Measurements from ENCODE around the gene F11R.
A peak's percentile ranks its signal among the peaks of the same experiment; 100 is the strongest.
"Not testable (repeated sequence)": the region's sequence is repeated elsewhere in the genome, so short reads cannot be mapped to it uniquely, and the experiment has no call there.

Gene F11R

GRCh38 chr1:161020509-161021164 lies at the start of gene F11R:
Gene F11R (minus strand): TSS chr1:161021152. CDS start chr1:161021073, 79 bp downstream.
- DNase-seq, result no peak

- peak; percentile 89 for DNase-seq
Measured at GRCh38 chr1:161069731-161070270, 48.8 kb upstream of the F11R start, which contains the start of gene ARHGAP30. Gene ARHGAP30 (minus strand): TSS chr1:161069891. CDS start chr1:161069624, 267 bp downstream.

DNA sequence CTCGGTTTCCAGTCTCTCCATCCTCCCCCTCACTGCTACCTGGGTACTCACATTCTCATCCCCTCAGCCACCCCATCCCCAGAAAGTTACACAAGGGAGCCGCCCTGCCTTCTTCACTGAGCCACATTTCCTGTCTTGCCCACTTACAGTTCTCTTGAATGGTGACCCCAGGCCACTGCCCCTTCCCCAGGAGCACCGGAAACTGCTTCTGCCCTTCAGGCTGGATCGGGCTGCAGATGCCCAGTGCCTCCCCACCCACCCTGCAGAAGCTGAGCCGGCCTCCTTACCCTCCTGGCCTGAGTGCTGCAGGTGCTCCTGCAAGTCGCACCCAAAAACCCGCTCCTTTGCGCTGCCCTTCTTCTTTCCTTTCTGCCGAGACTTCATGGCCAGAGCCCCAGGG lies 48.3 kb upstream of the F11R start:
- no peak for DNase-seq

- peak; percentile 87 for DNase-seq
Measured at GRCh38 chr1:161068306-161069234, 47.6 kb upstream of the F11R start.

DNA sequence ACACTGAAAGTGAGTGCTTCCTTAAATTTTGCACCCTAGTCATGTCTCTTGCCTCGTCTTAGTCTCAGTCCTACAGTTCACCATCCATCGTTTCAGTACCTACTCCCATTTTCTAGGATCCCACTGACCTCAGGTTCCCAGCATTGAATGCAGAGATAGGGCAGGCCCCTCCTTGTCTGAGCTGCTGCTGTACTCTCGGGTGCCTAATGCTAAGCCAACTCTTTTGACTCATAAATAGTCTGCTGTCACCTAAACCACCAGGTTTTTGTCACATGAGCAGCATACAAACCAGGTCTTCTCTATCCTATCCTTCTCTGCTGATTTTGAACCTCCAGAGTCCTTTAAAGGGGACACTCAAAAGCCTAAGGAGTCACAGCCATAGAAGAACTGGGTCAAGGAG lies 45.7 kb upstream of the F11R start:
- DNase-seq, result no peak

- not testable (repeated sequence) for DNase-seq
Measured at GRCh38 chr1:161065681-161066080, 44.7 kb upstream of the F11R start.

- DNase-seq, result not testable (repeated sequence)
Measured at GRCh38 chr1:161063936-161064335, 43.0 kb upstream of the F11R start.

- DNase-seq, result no peak
Measured at GRCh38 chr1:161061419-161061818, 40.5 kb upstream of the F11R start.

DNA sequence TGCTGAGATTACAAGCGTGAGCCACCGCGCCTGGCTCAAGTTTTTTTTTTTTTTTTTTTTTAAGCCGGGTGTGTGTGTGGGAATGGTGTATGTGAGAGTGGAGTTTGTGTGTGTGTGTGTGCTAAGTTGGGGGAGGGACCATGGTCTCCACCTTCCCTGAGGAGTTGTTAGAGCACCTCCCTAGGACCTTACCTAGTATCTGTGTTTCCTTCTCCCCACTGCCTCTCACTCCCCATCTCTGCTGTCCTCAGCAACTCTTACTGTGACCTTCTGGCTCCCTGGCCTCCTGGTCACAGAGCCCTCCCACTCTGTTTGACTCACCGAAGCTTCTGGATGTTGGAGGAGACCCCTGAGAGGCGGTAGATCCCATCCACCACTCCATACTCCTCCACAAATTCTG lies 38.3 kb upstream of the F11R start:
- no peak for DNase-seq

DNA sequence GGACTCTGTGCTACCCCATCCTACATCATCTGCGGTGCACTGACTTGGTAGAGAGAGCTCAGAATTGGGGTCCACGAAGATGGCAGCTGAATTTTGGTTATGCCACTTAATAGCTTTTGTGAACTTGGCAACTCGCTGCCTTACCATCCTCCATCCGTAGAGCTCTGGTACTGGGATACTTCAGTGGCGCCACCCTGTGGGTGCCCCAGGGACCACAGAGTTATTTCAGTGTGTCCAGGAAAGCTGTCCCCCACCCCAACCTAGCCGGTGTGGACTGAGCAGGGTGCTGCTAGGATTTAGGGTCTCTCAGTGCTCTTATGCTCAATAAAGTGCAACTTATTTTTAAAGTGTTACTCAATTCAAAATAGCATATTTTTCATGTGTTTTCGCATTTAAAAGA lies 33.9 kb upstream of the F11R start:
- no peak for DNase-seq

GRCh38 chr1:161054232-161054631 lies 33.3 kb upstream of the F11R start:
- DNase-seq, result no peak

- DNase-seq, result no peak
Measured at GRCh38 chr1:161052899-161053298, 31.9 kb upstream of the F11R start.

- DNase-seq, result no peak
Measured at GRCh38 chr1:161051219-161051618, 30.3 kb upstream of the F11R start.

DNA sequence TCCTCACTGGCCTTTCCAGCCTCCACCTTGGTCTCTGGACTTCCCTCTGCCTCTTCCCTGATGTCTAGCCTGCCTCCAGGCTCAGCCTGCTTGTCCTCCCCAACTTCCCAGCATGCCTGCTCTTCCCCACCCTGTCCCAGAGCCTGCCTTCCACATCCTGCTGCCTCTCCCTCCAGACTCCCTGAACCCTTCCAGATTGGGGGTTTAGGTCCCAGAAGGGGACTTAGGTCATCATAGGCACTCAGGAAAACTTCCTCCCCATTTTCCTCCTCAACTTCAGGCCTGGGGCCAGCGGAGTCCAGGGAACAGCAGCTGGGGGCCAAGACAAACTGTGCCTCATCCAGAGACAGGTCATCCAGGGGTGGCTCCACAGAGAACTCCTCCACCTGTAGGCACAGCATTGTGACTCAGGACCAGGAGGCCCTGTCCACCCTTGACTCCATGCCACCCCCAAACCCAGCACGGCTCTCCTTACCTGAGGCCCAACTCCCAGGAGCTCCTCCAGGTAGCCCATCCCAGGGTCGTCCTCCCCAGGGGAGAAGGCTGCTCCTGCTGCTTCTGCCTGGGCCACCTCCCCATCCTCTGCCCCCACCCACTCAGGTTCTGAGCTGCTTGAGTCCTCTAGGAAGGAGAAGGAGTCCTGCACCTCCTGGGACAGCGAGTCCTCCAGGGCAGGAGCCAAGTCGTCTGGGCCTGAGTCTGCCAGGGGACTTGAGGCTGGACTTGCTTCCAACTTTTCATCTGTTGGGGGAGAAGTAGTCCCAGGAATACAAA lies 28.2 kb upstream of the F11R start:
- DNase-seq, result no peak

DNA sequence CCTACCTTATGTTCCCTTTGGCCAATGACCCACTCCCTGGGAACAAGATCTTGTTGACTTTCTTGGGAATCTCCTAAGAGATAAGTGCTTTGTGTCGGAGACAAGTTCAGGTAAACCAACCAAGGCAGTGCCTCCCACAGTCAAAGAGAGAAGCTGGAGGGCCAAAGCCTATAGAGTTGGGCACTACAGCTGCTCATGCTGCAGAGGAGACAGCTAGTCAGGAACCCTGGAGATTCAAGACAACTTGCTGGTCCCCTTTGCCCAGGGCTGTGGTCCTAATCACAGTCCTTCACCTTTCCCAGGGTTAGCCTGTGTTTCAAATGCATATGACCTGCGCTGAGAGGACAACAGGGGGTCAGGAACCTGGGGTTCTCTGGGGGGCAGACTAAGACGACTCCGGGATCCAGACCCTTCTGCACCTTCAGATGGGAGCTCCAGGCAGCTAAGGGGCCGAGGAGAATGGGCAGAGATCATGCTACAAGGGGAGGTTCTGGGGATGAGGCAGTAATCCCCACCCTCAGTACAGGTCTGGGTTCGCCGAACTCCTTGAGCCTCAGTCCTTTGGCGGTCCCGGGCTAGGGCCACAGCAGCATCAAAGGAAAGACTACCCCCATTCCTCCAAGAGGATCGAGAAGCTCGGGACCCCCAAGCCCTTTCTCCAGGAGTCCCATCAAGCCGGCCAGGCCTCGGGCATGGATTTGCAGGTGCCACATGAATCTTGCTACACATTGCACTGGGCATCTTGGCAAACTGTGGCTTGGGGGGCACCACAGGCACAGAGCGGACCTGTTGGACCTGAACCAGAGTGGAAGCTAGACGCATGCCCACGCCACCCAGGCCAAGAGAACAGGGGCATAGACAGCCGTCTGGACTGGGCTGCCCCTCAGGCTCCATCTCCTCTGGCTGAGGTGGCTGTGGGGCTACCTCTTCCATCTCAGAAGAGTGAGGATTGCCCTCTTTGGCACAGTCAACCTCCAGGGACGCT lies 26.8 kb upstream of the F11R start:
- no peak for DNase-seq

DNA sequence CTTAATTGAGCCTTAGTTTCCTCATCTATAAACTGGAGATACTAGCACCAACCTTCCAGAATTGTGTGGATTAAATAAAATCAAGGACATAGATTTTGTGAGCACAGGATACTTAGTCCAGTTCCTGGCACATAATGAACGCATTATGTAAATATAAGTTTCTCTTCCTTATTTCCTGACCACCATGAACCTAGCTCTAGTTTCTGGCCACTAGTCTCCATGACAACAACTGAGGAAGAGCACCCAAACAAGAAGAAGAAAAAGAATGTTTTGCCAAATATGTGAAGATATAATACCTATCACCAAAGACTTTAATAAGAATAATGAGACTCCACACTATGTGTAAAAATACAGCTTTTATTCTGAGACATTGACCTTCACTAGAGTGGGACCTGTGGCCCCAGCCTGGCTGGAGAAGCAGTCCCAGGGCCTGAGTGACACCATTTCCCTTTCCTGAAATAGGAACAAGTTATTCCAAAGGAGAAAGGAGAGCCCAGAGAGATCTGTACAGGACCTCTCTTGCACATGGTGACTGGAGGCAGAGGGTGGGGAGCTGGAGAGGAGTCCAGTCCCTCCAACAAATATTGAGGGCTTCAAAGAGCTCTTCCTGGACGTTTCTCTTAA lies 25.8 kb upstream of the F11R start:
- DNase-seq, result no peak

DNA sequence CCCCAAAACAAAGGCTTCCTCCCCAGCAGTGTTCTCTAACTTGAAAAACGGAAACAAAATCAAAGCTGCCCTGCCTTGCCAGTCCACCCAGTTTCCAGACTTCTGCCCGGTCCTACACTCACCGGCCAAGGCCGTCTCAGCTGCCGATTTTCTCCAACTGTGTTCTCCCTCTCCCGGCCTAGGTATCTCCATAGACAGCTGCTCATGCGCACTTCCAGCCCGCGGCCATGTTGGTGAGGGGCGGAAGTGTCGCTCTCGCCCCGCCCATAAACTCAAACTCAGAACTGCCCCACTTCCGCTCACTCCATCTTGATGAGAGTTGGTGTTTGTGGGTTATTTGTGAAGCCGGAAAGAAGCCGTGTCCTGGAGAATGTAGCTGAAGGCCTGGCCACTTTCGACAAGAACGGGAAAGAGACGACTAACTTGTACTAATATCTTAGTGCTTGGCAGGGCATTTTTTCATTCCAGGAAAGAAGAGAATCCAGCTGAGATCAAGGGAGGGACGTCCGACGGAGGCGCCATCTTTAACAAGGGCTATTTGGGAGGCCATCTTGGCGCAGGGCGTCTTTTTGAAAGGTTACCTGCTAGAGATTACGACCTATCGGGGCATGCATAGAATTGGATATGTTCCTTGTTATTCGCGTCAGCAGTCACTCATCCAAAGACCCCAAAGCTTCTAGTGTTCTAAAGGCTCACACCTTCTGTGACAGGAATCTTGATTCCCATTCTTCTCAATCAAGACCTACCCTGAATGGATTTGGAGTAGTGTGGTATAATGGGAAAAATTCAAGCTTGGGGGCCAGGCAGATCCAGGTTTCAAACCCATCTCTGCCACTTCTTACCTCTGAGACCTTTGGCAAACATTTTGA lies 25.0 kb upstream of the F11R start, which contains the start of gene USF1:
Gene USF1 (minus strand): TSS at position 242 of the 869 bp plus-strand sequence. CDS start 2,702 bp downstream, outside the sequence.
- peak; percentile 96 for DNase-seq

- peak; percentile 79 for DNase-seq
Measured at GRCh38 chr1:161044908-161045735, 24.2 kb upstream of the F11R start.

GRCh38 chr1:161044535-161044907 lies 23.6 kb upstream of the F11R start:
- DNase-seq, result no peak
